Uterus (tissue), 2 donors: ENCODE measurements around the gene COG3.

ENCODE experiments used
- CTCF ChIP-seq, 4 experiments: fragments of 200-600 bp in 2 of 4; fragments of 450-650 bp in 2 of 4; sonication (generic) in 2 of 4; IDR thresholded peaks; one replicate each; pipeline ENCODE4 v1.5.1; 2016 to 2019; ENCODE audit warnings: antibody characterized with exemption in 4 of 4, mild to moderate bottlenecking in 2 of 4, moderate library complexity in 1 of 4
- POLR2A ChIP-seq, 2 donors: fragments of 450-650 bp; IDR thresholded peaks; one replicate each; pipeline ENCODE4 v1.6.1; 2016; ENCODE audit warnings: antibody characterized with exemption in 2 of 2, mild to moderate bottlenecking in 1 of 2, moderate library complexity in 1 of 2

GRCh38 chr13:45516757-45517156 lies 52.0 kb downstream of the COG3 start:
- TF ChIP-seq CTCF (IDR thresholded peaks at IDR 0.05): no peak
- TF ChIP-seq POLR2A (IDR thresholded peaks at IDR 0.05): no peak
